Ovary (tissue), 9 donors: ENCODE data around the gene NIPSNAP2. TPM values are rescaled to one million over a fixed set of nuclear protein-coding genes. Genes with fewer than 3 reads are reported as not detected.
"Not testable (repeated sequence)": the region's sequence is repeated elsewhere in the genome, so short reads cannot be mapped to it uniquely, and the experiment has no call there.

Source experiments
- DNase-seq, 5 donors: peaks; one replicate each; pipeline ENCODE4 v3.0.0-alpha.2; 2019 to 2020
- H3K27ac ChIP-seq, 2 donors: fragments of 200-600 bp; one replicate each; pipeline versions ENCODE4 v1.5.1 to v1.8.0; 2019 to 2022
- H3K27me3 ChIP-seq: fragments of 200-600 bp; one replicate; pipeline ENCODE4 v1.8.0; 2022
- H3K36me3 ChIP-seq: fragments of 200-600 bp; sonication (generic); one replicate; pipeline ENCODE4 v1.5.1; 2019
- H3K4me1 ChIP-seq: one replicate; pipeline ENCODE4 v1.8.1; 2013; ENCODE audit warnings: mild to moderate bottlenecking, moderate library complexity; ENCODE audit not compliant: insufficient read depth
- H3K4me3 ChIP-seq: fragments of 200-600 bp; sonication (generic); one replicate; pipeline ENCODE4 v1.5.1; 2017
- H3K9me3 ChIP-seq, 2 donors: fragments of 200-600 bp in 1 of 2; sonication (generic) in 1 of 2; one replicate each; pipeline versions ENCODE4 v1.5.1 to v1.8.1; 2013 to 2019; ENCODE audit warnings: mild to moderate bottlenecking in 1 of 2, moderate library complexity in 1 of 2
- EP300 ChIP-seq: sonication (generic); formaldehyde crosslinking; IDR thresholded peaks from one replicate; pipeline ENCODE4 v1.6.1; 2017; ENCODE audit warnings: antibody characterized with exemption
- POLR2A ChIP-seq: fragments of 450-650 bp; IDR thresholded peaks from one replicate; pipeline ENCODE4 v1.6.1; 2017; ENCODE audit warnings: antibody characterized with exemption, mild to moderate bottlenecking, moderate library complexity
- WGBS, 3 donors: extraction: QIAGEN DNeasy Blood & Tissue Kit in 1 of 3; methylation state at CpG; one replicate each; pipeline versions ENCODE4 v1.1.5 to v1.1.7; 2013 to 2017; 5-methylcytosine and 5-hydroxymethylcytosine counted together
- intact Hi-C, 4 donors: fragments of 100-400 bp; cut with DNase I; formaldehyde crosslinking; loops; one replicate each; pipeline versions ENCODE4 v1.11.0 to v1.15.1; 2022 to 2023
- polyA plus RNA-seq, 2 donors: library from polyadenylated mRNA; stranded (reverse); fragments of 200-250 nt in 1 of 2; fragments of 350-450 nt in 1 of 2; fragmentation: Illumina TruSeq in 1 of 2; extraction: RNeasy Lipid Tissue Mini Kit (QIAGEN cat#74804) in 1 of 2; gene quantifications; one replicate each; pipeline ENCODE4 v1.2.3, GENCODE V29; 2013 to 2014
- total RNA-seq, 7 donors: library from RNA; depleted of rRNA in 2 of 7; stranded (reverse); fragments of >200 nt in 2 of 7; fragmentation: NEBNext Ultra II Directional in 3 of 7; extraction: Animal tissue kit (Norgen Biotek cat#: 25700) in 3 of 7; gene quantifications; one replicate each; pipeline versions ENCODE4 v1.1.0 to v1.2.4, GENCODE V29; 2016 to 2023
- TF ChIP-seq, protein P1 (sequence below), 3 donors: fragments of 450-650 bp in 2 of 3; fragments of 200-600 bp in 1 of 3; IDR thresholded peaks; one replicate each; pipeline versions ENCODE4 v1.5.1 to v1.8.0; 2016 to 2022; ENCODE audit warnings: antibody characterized with exemption in 3 of 3, mild to moderate bottlenecking in 1 of 3
- donor health status: DM: no; HTN: no; CAD: no; lungs with moderate emphysema.
- donor health status: DM: no; HTN: no; CAD: no.
- donor health status: Bipolar disorder and iron deficiency.
- donor health status: DM: yes; HTN: yes; CAD: no.
- donor health status: DM: no; HTN: no; CAD: no.
- donor health status: DM: yes; HTN: yes; CAD: no.

The NIPSNAP2 gene
- total and polyA plus RNA-seq, 9 donors = 41.0 to 78.5 (median 56.9) TPM

DNA sequence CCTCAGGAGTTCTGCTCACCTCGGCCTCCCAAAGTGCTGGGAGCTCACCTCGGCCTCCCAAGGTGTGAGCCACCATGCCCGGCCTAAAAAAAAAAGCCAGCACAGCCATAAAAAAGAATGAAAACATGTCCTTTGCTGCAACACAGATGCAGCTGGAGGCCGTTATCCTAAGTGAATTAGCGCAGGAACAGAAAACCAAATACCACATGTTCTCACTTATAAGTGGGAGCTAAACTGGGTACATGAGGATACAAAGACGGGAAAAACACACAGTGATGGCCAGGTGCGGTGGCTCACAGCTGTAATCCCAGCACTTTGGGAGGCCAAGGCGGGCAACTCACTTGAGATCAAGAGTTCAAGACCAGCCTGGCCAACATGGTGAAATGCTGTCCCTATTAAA is 66.0 kb downstream of the NIPSNAP2 start:
- H3K36me3 ChIP-seq = no peaks in the 10 kb centered on the region
- H3K4me1 ChIP-seq = no peaks in the 10 kb centered on the region
- DNase-seq = no peak
- H3K27ac ChIP-seq = no peak overlapping the region
- H3K4me3 ChIP-seq = no peak overlapping the region
- TF ChIP-seq, protein P1, sequence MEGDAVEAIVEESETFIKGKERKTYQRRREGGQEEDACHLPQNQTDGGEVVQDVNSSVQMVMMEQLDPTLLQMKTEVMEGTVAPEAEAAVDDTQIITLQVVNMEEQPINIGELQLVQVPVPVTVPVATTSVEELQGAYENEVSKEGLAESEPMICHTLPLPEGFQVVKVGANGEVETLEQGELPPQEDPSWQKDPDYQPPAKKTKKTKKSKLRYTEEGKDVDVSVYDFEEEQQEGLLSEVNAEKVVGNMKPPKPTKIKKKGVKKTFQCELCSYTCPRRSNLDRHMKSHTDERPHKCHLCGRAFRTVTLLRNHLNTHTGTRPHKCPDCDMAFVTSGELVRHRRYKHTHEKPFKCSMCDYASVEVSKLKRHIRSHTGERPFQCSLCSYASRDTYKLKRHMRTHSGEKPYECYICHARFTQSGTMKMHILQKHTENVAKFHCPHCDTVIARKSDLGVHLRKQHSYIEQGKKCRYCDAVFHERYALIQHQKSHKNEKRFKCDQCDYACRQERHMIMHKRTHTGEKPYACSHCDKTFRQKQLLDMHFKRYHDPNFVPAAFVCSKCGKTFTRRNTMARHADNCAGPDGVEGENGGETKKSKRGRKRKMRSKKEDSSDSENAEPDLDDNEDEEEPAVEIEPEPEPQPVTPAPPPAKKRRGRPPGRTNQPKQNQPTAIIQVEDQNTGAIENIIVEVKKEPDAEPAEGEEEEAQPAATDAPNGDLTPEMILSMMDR (IDR thresholded peaks at IDR 0.05) = no peak
- TF ChIP-seq EP300 (no peak), POLR2A (no peak)
- no peaks in the 10 kb centered on the region for H3K27me3 ChIP-seq
- intact Hi-C loops = no loop called here
- 92 to 97% (median 96%) methylated on average over 8 of the region's 8 CpGs for WGBS, 3 donors
- H3K9me3 ChIP-seq = no peaks in the 10 kb centered on the region

DNA sequence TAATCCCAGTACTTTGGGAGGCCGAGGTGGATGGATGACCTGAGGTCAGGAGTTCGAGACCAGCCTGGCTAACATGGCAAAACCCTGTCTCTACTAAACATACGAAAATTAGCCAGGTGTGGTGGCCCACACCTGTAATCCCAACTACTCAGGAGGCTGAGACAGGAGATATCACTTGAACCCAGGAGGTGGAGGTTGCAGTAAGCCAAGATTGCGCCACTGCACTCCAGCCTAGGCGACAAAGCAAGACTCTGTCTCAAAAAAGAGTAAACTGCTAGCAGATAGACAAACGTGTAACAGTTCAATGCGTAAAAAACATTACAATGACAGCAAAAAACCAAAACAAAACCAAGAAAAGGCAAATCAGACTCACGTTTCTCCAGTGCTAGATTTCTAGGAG is 67.2 kb downstream of the NIPSNAP2 start:
- 80 to 88% (median 81%) methylated on average over 8 of the region's 8 CpGs for WGBS, 3 donors
- intact Hi-C loops, H3K27ac ChIP-seq, DNase-seq, H3K27me3 ChIP-seq, H3K36me3 ChIP-seq, H3K9me3 ChIP-seq, H3K4me3 ChIP-seq, H3K4me1 ChIP-seq: not testable (repeated sequence)

DNA sequence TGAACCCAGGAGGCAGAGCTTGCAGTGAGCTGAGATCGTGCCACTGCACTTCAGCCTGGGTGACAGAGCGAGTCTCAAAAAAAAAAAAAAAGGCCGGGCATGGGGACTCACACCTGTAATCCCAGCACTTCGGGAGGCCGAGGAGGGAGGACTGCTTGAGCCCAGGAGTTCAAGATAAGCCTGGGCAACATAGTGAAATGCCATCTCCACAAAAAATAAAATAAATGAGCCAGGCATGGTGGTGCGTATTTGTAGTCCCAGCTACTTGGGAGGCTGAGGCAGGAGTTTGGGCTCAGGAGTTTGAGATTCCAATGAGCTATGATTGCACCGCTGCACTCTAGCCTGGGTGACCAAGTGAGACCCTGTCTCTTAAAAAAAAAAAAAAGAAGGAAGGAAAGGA is 68.2 kb downstream of the NIPSNAP2 start:
- H3K4me3 ChIP-seq, DNase-seq, H3K4me1 ChIP-seq, H3K27me3 ChIP-seq, H3K27ac ChIP-seq, intact Hi-C loops, H3K9me3 ChIP-seq, H3K36me3 ChIP-seq: not testable (repeated sequence)
- WGBS, 3 donors = 94 to 95% (median 95%) methylated on average over 7 of the region's 7 CpGs

- peak; percentile 27 to 62 (median 37) for DNase-seq
- Histone ChIP-seq H3K27me3 (no peaks in the 10 kb centered on the region), H3K4me3 (peak overlapping the region; percentile 61), H3K27ac (no peak overlapping the region), H3K4me1 (no peaks in the 10 kb centered on the region), H3K9me3 (no peaks in the 10 kb centered on the region), H3K36me3 (no peaks in the 10 kb centered on the region)
- WGBS, 3 donors = 1% methylated on average over 24 to 27 of the region's 27 CpGs
- TF ChIP-seq, protein P1 (IDR thresholded peaks at IDR 0.05) = no peak
- no peak for TF ChIP-seq EP300
- intact Hi-C loops = no loop called here
Observed at GRCh38 chr7:56033671-56034432, 69.5 kb downstream of the NIPSNAP2 start.

- Histone ChIP-seq H3K27ac (no peak overlapping the region), H3K9me3 (no peaks in the 10 kb centered on the region), H3K4me3 (no peak overlapping the region), H3K4me1 (no peaks in the 10 kb centered on the region), H3K27me3 (no peaks in the 10 kb centered on the region), H3K36me3 (no peaks in the 10 kb centered on the region)
- no peak for TF ChIP-seq EP300
- no peak for TF ChIP-seq POLR2A
- TF ChIP-seq, protein P1 (IDR thresholded peaks at IDR 0.05) = no peak
- intact Hi-C loops = no loop called here
- 38 to 58% (median 39%) methylated on average over 3 of the region's 3 CpGs for WGBS, 3 donors
- DNase-seq = peak in 1 of 5 donors; percentile 11
Observed at GRCh38 chr7:56040730-56041129, 76.3 kb downstream of the NIPSNAP2 start.

GRCh38 chr7:56045758-56046157 is 81.4 kb downstream of the NIPSNAP2 start:
- 91 to 98% (median 91%) methylated on average over 2 of the region's 2 CpGs for WGBS, 3 donors
- DNase-seq, H3K9me3 ChIP-seq, intact Hi-C loops, H3K36me3 ChIP-seq, H3K4me3 ChIP-seq, H3K27me3 ChIP-seq: not testable (repeated sequence)
- Histone ChIP-seq H3K4me1 (peaks cover 11% of the 10 kb centered on the region), H3K27ac (peak overlapping the region in 1 of 2 donors; percentile 56)
